SK-N-SH (cell line): Measurements from ENCODE around the gene LLGL2. TPM values are rescaled to one million over a fixed set of nuclear protein-coding genes. Genes with fewer than 3 reads are reported as not detected.

Experiments
- CTCF ChIA-PET: fragments of 300-600, 350-600 bp; formaldehyde crosslinking; extraction: SDS; loops from one replicate; lab custom pipeline; 2021; lab: Yijun Ruan, JAX
- POLR2A ChIA-PET: fragments of 350-600 bp; sonication (Branson Sonifier 250); formaldehyde crosslinking; extraction: SDS; loops from one replicate; lab custom pipeline; 2020; ENCODE audit warnings: antibody characterized with exemption, inconsistent platforms; lab: Yijun Ruan, JAX
- DNase-seq: peaks from one replicate; pipeline ENCODE4 v3.0.0; 2012
- H2AFZ ChIP-seq: fragments of 200-600 bp; sonication (generic); 2 replicates; pipeline ENCODE4 v1.8.1; 2016; ENCODE audit warnings: antibody characterized with exemption, mild to moderate bottlenecking, low read depth
- H3F3A ChIP-seq: fragments of 200-600 bp; sonication (generic); replicated peaks from 2 replicates; pipeline ENCODE3; 2016; ENCODE audit warnings: antibody characterized with exemption, mild to moderate bottlenecking; ENCODE audit not compliant: insufficient read depth
- H3K27ac ChIP-seq, 2 experiments: fragments of 200-500 bp in 1 of 2; fragments of 200-600 bp in 1 of 2; sonication (Bioruptor generic) in 1 of 2; sonication (generic), shearing (Covaris generic) in 1 of 2; 2 replicates each; pipeline versions ENCODE4 v1.5.1 to v1.6.1; 2014 to 2016; ENCODE audit warnings: low read depth in 2 of 2, inconsistent platforms in 1 of 2, low read length in 1 of 2, mild to moderate bottlenecking in 1 of 2, mixed read lengths in 1 of 2
- H3K27me3 ChIP-seq: fragments of 200-600 bp; sonication (generic), shearing (Covaris generic); 2 replicates; pipeline ENCODE4 v1.6.1; 2016; ENCODE audit warnings: mixed run types; ENCODE audit not compliant: insufficient read depth
- H3K36me3 ChIP-seq, 2 experiments: fragments of 200-500 bp in 1 of 2; fragments of 200-600 bp in 1 of 2; sonication (Bioruptor generic) in 1 of 2; sonication (generic) in 1 of 2; replicated peaks in 1 of 2; 2 replicates each; pipeline versions ENCODE3 to v1.5.1; 2014 to 2016; ENCODE audit warnings: low read length in 1 of 2, mild to moderate bottlenecking in 1 of 2; ENCODE audit not compliant: insufficient read depth in 2 of 2, control insufficient read depth in 1 of 2
- H3K4me1 ChIP-seq, 2 experiments: fragments of 200-500 bp in 1 of 2; fragments of 200-600 bp in 1 of 2; sonication (Bioruptor generic) in 1 of 2; sonication (generic), shearing (Covaris generic) in 1 of 2; 2 replicates each; pipeline versions ENCODE4 v1.5.1 to v1.6.1; 2014 to 2016; ENCODE audit warnings: low read depth in 1 of 2, low read length in 1 of 2, mixed run types in 1 of 2; ENCODE audit not compliant: insufficient read depth in 2 of 2, control insufficient read depth in 1 of 2
- H3K4me2 ChIP-seq: fragments of 200-600 bp; sonication (generic), shearing (Covaris generic); 2 replicates; pipeline ENCODE4 v1.6.1; 2017; ENCODE audit warnings: mixed run types
- H3K4me3 ChIP-seq, 2 experiments: fragments of 200-500 bp in 1 of 2; fragments of 200-600 bp in 1 of 2; sonication (Bioruptor generic) in 1 of 2; sonication (generic), shearing (Covaris generic) in 1 of 2; 2 replicates each; pipeline versions ENCODE4 v1.5.1 to v1.8.1; 2014 to 2016; ENCODE audit warnings: low read depth in 2 of 2, inconsistent platforms in 1 of 2, low read length in 1 of 2, mild to moderate bottlenecking in 1 of 2, mixed read lengths in 1 of 2, moderate library complexity in 1 of 2
- H3K79me2 ChIP-seq: fragments of 200-600 bp; sonication (generic); 2 replicates; pipeline ENCODE4 v1.8.1; 2017; ENCODE audit warnings: mild to moderate bottlenecking; ENCODE audit not compliant: insufficient read depth
- H3K9ac ChIP-seq: fragments of 200-600 bp; sonication (generic); 2 replicates; pipeline ENCODE4 v1.6.1; 2017; ENCODE audit warnings: mixed run types
- H3K9me2 ChIP-seq: fragments of 200-600 bp; sonication (generic); 2 replicates; pipeline ENCODE4 v1.6.1; 2017; ENCODE audit warnings: mixed run types
- H3K9me3 ChIP-seq: fragments of 200-600 bp; sonication (generic); 2 replicates; pipeline ENCODE4 v1.6.1; 2017; ENCODE audit warnings: mixed run types, mild to moderate bottlenecking, moderate library complexity
- H4K20me1 ChIP-seq: fragments of 200-600 bp; sonication (generic); 2 replicates; pipeline ENCODE4 v1.6.1; 2017; ENCODE audit warnings: mild to moderate bottlenecking, mixed run types; ENCODE audit not compliant: insufficient read depth
- CHD2 ChIP-seq: fragments of 150-350 bp; IDR thresholded peaks from 2 replicates; pipeline ENCODE4 v1.6.1; 2018; ENCODE audit warnings: low read length; ENCODE audit not compliant: partially characterized antibody
- ELF1 ChIP-seq: IDR thresholded peaks from 2 replicates; pipeline ENCODE4 v1.4.0; 2012
- FOXM1 ChIP-seq: IDR thresholded peaks from 2 replicates; pipeline ENCODE4 v1.4.0; 2012; ENCODE audit warnings: low read depth, mild to moderate bottlenecking
- GABPA ChIP-seq: IDR thresholded peaks from 2 replicates; pipeline ENCODE4 v1.4.0; 2012; ENCODE audit warnings: low read depth, mild to moderate bottlenecking
- GATA2 ChIP-seq: sonication (generic); formaldehyde crosslinking; IDR thresholded peaks from 2 replicates; pipeline ENCODE4 v1.5.0; 2020; ENCODE audit warnings: mild to moderate bottlenecking, missing genetic modification reagents
- MEF2A ChIP-seq: IDR thresholded peaks from 2 replicates; pipeline ENCODE4 v1.4.0; 2012; ENCODE audit warnings: low read depth, borderline replicate concordance
- NFIC ChIP-seq: IDR thresholded peaks from 2 replicates; pipeline ENCODE4 v1.4.0; 2012; ENCODE audit warnings: borderline replicate concordance
- RAD21 ChIP-seq: IDR thresholded peaks from 2 replicates; pipeline ENCODE4 v1.6.1; 2012; ENCODE audit warnings: mild to moderate bottlenecking, low read length
- RCOR1 ChIP-seq: fragments of 150-350 bp; IDR thresholded peaks from 2 replicates; pipeline ENCODE4 v1.6.1; 2017; ENCODE audit warnings: antibody characterized with exemption, low read length
- RFX5 ChIP-seq: IDR thresholded peaks from 2 replicates; pipeline ENCODE4 v1.6.1; 2012; ENCODE audit warnings: mild to moderate bottlenecking, improper control_type of control experiment, low read length
- RXRA ChIP-seq: IDR thresholded peaks from 2 replicates; pipeline ENCODE4 v1.4.0; 2012; ENCODE audit warnings: low read depth, mild to moderate bottlenecking, borderline replicate concordance
- SIN3A ChIP-seq: IDR thresholded peaks from 2 replicates; pipeline ENCODE4 v1.6.1; 2012; ENCODE audit warnings: low read depth, mild to moderate bottlenecking, low read length, moderate library complexity, borderline replicate concordance
- SMC3 ChIP-seq: IDR thresholded peaks from 2 replicates; pipeline ENCODE4 v1.6.1; 2012; ENCODE audit warnings: low read depth, low read length, improper control_type of control experiment
- TCF12 ChIP-seq: IDR thresholded peaks from 2 replicates; pipeline ENCODE4 v1.4.0; 2012
- TEAD4 ChIP-seq: IDR thresholded peaks from 2 replicates; pipeline ENCODE4 v1.4.0; 2012; ENCODE audit warnings: mild to moderate bottlenecking, borderline replicate concordance; ENCODE audit not compliant: insufficient read depth
- YY1 ChIP-seq: IDR thresholded peaks from 2 replicates; pipeline ENCODE4 v1.4.0; 2012; ENCODE audit warnings: low read depth, mild to moderate bottlenecking
- ZBTB33 ChIP-seq: IDR thresholded peaks from 2 replicates; pipeline ENCODE4 v1.4.0; 2012; ENCODE audit warnings: low read depth, borderline replicate concordance
- WGBS: methylation state at CpG from one replicate; pipeline ENCODE4 v1.1.6; 2017; ENCODE audit warnings: low lambda C conversion rate; 5-methylcytosine and 5-hydroxymethylcytosine counted together
- polyA plus RNA-seq, 3 experiments: library from polyadenylated mRNA; depleted of rRNA; stranded (reverse); fragments of >200 nt; gene quantifications; 2 replicates each; pipeline ENCODE4 v1.2.3, GENCODE V29; 2012
- TF ChIP-seq, protein P1 (sequence below): fragments of 150-350 bp; IDR thresholded peaks from 2 replicates; pipeline ENCODE4 v1.6.1; 2017; ENCODE audit warnings: antibody characterized with exemption, low read length, low read depth, borderline replicate concordance
- TF ChIP-seq, protein P2 (sequence below): IDR thresholded peaks from 2 replicates; pipeline ENCODE4 v1.4.0; 2012; ENCODE audit warnings: low read depth
- TF ChIP-seq, protein P3 (sequence below): fragments of 150-350 bp; IDR thresholded peaks from 2 replicates; pipeline ENCODE4 v1.6.1; 2016; ENCODE audit warnings: mild to moderate bottlenecking, low read depth, low read length

The LLGL2 gene
- polyA plus RNA-seq, 1 of the 3 experiments (the other 2 are of a cell fraction), result 6.7 TPM

DNA sequence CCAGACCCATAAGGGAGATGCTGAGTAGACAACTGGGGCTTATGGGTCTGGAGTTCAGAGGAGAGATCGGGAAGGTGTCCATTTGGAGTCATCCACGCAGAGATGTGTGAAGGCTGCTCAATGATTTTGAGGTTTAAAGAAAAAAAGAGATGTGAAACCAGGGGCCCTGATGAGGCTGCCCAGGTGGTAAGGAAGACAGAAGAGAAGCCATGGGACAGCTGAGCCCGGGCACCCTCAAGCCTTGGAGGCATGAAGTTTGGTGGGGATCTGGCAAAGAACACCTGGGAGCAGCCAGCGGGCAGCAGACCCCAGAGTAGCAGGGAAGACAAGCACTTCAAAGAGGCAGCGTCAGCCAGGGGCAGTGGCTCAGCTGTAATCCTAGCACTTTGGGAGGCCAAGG, 41.3 kb downstream of the LLGL2 start:
- POLR2A ChIA-PET, result no interaction called here
- no peaks in the 10 kb centered on the region for H3K27me3 ChIP-seq
- H3K9me3 ChIP-seq, result no peaks in the 10 kb centered on the region
- H3K9ac ChIP-seq, result no peak overlapping the region
- H3K4me1 ChIP-seq, result no peaks in the 10 kb centered on the region; a peak in 1 of 4 replicates
- H3K27ac ChIP-seq, result no peak overlapping the region
- no peaks in the 10 kb centered on the region for H3K36me3 ChIP-seq
- H3K9me2 ChIP-seq, result no peaks in the 10 kb centered on the region
- H4K20me1 ChIP-seq, result no peaks in the 10 kb centered on the region
- CTCF ChIA-PET, result interaction anchor here (1.2 kb wide), 3 partner anchors 43 to 187 kb away, joined by 3 to 4 read pairs (median 3); no protein-coding TSS in a partner anchor
- TF ChIP-seq MEF2A, result no peak
- TF ChIP-seq TCF12, result no peak
- TF ChIP-seq SMC3, result no peak
- no peak for TF ChIP-seq RXRA
- TF ChIP-seq, protein P1, sequence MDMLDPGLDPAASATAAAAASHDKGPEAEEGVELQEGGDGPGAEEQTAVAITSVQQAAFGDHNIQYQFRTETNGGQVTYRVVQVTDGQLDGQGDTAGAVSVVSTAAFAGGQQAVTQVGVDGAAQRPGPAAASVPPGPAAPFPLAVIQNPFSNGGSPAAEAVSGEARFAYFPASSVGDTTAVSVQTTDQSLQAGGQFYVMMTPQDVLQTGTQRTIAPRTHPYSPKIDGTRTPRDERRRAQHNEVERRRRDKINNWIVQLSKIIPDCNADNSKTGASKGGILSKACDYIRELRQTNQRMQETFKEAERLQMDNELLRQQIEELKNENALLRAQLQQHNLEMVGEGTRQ, result no peak
- TF ChIP-seq, protein P2, sequence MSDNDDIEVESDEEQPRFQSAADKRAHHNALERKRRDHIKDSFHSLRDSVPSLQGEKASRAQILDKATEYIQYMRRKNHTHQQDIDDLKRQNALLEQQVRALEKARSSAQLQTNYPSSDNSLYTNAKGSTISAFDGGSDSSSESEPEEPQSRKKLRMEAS, result no peak
- TF ChIP-seq GATA2, result no peak
- no peak for TF ChIP-seq TEAD4
- no peak for TF ChIP-seq SIN3A
- no peak for TF ChIP-seq ZBTB33
- no peak for TF ChIP-seq CHD2
- no peak for TF ChIP-seq GABPA
- TF ChIP-seq YY1, result no peak
- no peak for TF ChIP-seq ELF1
- DNase-seq, result no peak
- no peak overlapping the region for H3K4me2 ChIP-seq
- no peak overlapping the region for H3K4me3 ChIP-seq
- H3K79me2 ChIP-seq, result no peaks in the 10 kb centered on the region
- 82% methylated on average over 5 of the region's 5 CpGs for WGBS
- no peaks in the 10 kb centered on the region for H3F3A ChIP-seq
- H2AFZ ChIP-seq, result no peak overlapping the region

- Histone ChIP-seq H3K27ac (no peak overlapping the region), H3K4me3 (no peak overlapping the region), H3K9me2 (no peaks in the 10 kb centered on the region), H3K79me2 (no peaks in the 10 kb centered on the region), H3K9ac (no peak overlapping the region), H3F3A (no peaks in the 10 kb centered on the region), H3K36me3 (no peaks in the 10 kb centered on the region), H3K27me3 (no peaks in the 10 kb centered on the region), H2AFZ (no peak overlapping the region), H3K9me3 (no peaks in the 10 kb centered on the region), H3K4me2 (no peak overlapping the region), H4K20me1 (no peaks in the 10 kb centered on the region), H3K4me1 (no peaks in the 10 kb centered on the region; a peak in 1 of 4 replicates)
- WGBS, result 88% methylated on average over 29 of the region's 31 CpGs
- POLR2A ChIA-PET, result no interaction called here
- no peak for DNase-seq
- CTCF ChIA-PET, result interaction anchor here (0.8 to 1.3 kb wide), 5 partner anchors 9 to 76 kb away, joined by 3 to 6 read pairs (median 3); no protein-coding TSS in a partner anchor
- TF ChIP-seq, protein P3, sequence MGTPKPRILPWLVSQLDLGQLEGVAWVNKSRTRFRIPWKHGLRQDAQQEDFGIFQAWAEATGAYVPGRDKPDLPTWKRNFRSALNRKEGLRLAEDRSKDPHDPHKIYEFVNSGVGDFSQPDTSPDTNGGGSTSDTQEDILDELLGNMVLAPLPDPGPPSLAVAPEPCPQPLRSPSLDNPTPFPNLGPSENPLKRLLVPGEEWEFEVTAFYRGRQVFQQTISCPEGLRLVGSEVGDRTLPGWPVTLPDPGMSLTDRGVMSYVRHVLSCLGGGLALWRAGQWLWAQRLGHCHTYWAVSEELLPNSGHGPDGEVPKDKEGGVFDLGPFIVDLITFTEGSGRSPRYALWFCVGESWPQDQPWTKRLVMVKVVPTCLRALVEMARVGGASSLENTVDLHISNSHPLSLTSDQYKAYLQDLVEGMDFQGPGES, result no peak
- TF ChIP-seq RFX5, result no peak
- no peak for TF ChIP-seq RAD21
- TF ChIP-seq RCOR1, result no peak
- TF ChIP-seq NFIC, result no peak
- TF ChIP-seq FOXM1, result no peak
- TF ChIP-seq, protein P1, result no peak
- TF ChIP-seq ELF1, result no peak
Observed at GRCh38 chr17:75568412-75569255, 43.1 kb downstream of the LLGL2 start.
